ENCODE results near the gene PPP1R37. TPM values are rescaled to one million over a fixed set of nuclear protein-coding genes. Genes with fewer than 3 reads are reported as not detected.
A peak's percentile ranks its signal among the peaks of the same experiment; 100 is the strongest.

Gene PPP1R37
- total and polyA plus RNA-seq, 2 donors (not counting 1 experiment from before 2014, with no cell fraction given): 20.7 to 28.1 TPM

GRCh38 chr19:45112111-45112827 lies 19.3 kb downstream of the PPP1R37 start:
- no peak overlapping the region for H3K4me2 ChIP-seq (replicated peaks; ENCODE audit: low read depth, low read length, poor library complexity, severe bottlenecking)
- peaks cover 65% of the 10 kb centered on the region for H3K4me1 Mint-ChIP-seq
- H3K9ac ChIP-seq (ENCODE audit: low read length): no peak overlapping the region
- no peak overlapping the region for H3K27ac Mint-ChIP-seq
- H3K4me3 Mint-ChIP-seq: no peak overlapping the region
- intact Hi-C loops (cut with micrococcal nuclease): no loop called here
- CTCF ChIA-PET: interaction anchor here (0.6 to 3.5 kb wide), 3 partner anchors 9 to 25 kb away, joined by 3 to 14 read pairs (median 5); no protein-coding TSS in a partner anchor
- no peaks in the 10 kb centered on the region for H3K9me3 ChIP-seq (ENCODE audit: control extremely low read depth in 1 of 3, control insufficient read depth in 2 of 3, insufficient read depth in 1 of 3, low read length in 2 of 3)
- no peaks in the 10 kb centered on the region for H3K9me3 Mint-ChIP-seq (ENCODE audit: insufficient read depth)
- peaks cover 24 to 51% of the 10 kb centered on the region in 2 donors for H3K4me1 ChIP-seq (ENCODE audit: control insufficient read depth in 2 of 2, insufficient read depth in 2 of 2, low read length in 2 of 2)
- peaks cover 87% of the 10 kb centered on the region for H4K20me1 ChIP-seq (ENCODE audit: control insufficient read depth, insufficient read depth, low read length, poor library complexity, severe bottlenecking)
- no peaks in the 10 kb centered on the region for H3K27me3 Mint-ChIP-seq
- no peaks in the 10 kb centered on the region for H3K27me3 ChIP-seq (replicated peaks in 1 of 4; ENCODE audit: control extremely low read depth in 1 of 4, control insufficient read depth in 3 of 4, insufficient read depth in 4 of 4, low read length in 3 of 4)
- ATAC-seq (ENCODE audit: low read depth) (no peak), DNase-seq (no peak)
- peaks cover 98% of the 10 kb centered on the region for H3K79me2 ChIP-seq (ENCODE audit: control insufficient read depth, insufficient read depth, low read length)
- no peak overlapping the region for H2AFZ ChIP-seq (ENCODE audit: insufficient read depth, low read depth, low read length, poor library complexity, severe bottlenecking)
- POLR2A ChIA-PET: interaction anchor here (0.5 kb wide), 1 partner anchor 69 kb away, joined by 3 read pairs; no protein-coding TSS in a partner anchor
- 98% methylated on average over 10 of the region's 11 CpGs for WGBS (ENCODE audit: insufficient coverage)
- TF ChIP-seq EZH2 (IDR thresholded peaks at IDR 0.05; ENCODE audit: borderline replicate concordance, insufficient read depth, low read depth, low read length, poor library complexity, severe bottlenecking) (no peak), CTCF (IDR thresholded peaks at IDR 0.05) (no peak)
- no peak overlapping the region for H3K27ac ChIP-seq (ENCODE audit: low read length in 2 of 2)
- H3K4me3 ChIP-seq (ENCODE audit: control extremely low read depth in 1 of 5, extremely low read depth in 1 of 5, insufficient read depth in 1 of 5, low read depth in 2 of 5, low read length in 4 of 5): no peak overlapping the region
- no peaks in the 10 kb centered on the region for H3K36me3 ChIP-seq (replicated peaks in 1 of 2; ENCODE audit: control extremely low read depth in 1 of 2, control insufficient read depth in 1 of 2, extremely low read depth in 1 of 2, insufficient read depth in 2 of 2, low read length in 1 of 2)

GRCh38 chr19:45113628-45114027 lies 20.6 kb downstream of the PPP1R37 start:
- H3K27me3 ChIP-seq (replicated peaks in 1 of 4; ENCODE audit: control extremely low read depth in 1 of 4, control insufficient read depth in 3 of 4, insufficient read depth in 4 of 4, low read length in 3 of 4): no peaks in the 10 kb centered on the region
- Mint-ChIP-seq H3K27me3 (no peaks in the 10 kb centered on the region), H3K4me1 (peaks cover 66% of the 10 kb centered on the region), H3K27ac (no peak overlapping the region), H3K9me3 (ENCODE audit: insufficient read depth) (no peaks in the 10 kb centered on the region), H3K4me3 (no peak overlapping the region)
- TF ChIP-seq EZH2 (IDR thresholded peaks at IDR 0.05; ENCODE audit: borderline replicate concordance, insufficient read depth, low read depth, low read length, poor library complexity, severe bottlenecking) (no peak), CTCF (IDR thresholded peaks at IDR 0.05) (no peak)
- POLR2A ChIA-PET: no interaction called here
- H3K9me3 ChIP-seq (ENCODE audit: control extremely low read depth in 1 of 3, control insufficient read depth in 2 of 3, insufficient read depth in 1 of 3, low read length in 2 of 3): no peaks in the 10 kb centered on the region
- DNase-seq: no peak
- peaks cover 86% of the 10 kb centered on the region for H4K20me1 ChIP-seq (ENCODE audit: control insufficient read depth, insufficient read depth, low read length, poor library complexity, severe bottlenecking)
- peaks cover 28 to 55% of the 10 kb centered on the region in 2 donors for H3K4me1 ChIP-seq (ENCODE audit: control insufficient read depth in 2 of 2, insufficient read depth in 2 of 2, low read length in 2 of 2)
- no peak overlapping the region for H2AFZ ChIP-seq (ENCODE audit: insufficient read depth, low read depth, low read length, poor library complexity, severe bottlenecking)
- H3K4me2 ChIP-seq (replicated peaks; ENCODE audit: low read depth, low read length, poor library complexity, severe bottlenecking): peak overlapping the region; percentile 14
- intact Hi-C loops (cut with micrococcal nuclease): no loop called here
- peaks cover 96% of the 10 kb centered on the region for H3K79me2 ChIP-seq (ENCODE audit: control insufficient read depth, insufficient read depth, low read length)
- no peak overlapping the region for H3K27ac ChIP-seq (ENCODE audit: low read length in 2 of 2)
- no peak overlapping the region for H3K9ac ChIP-seq (ENCODE audit: low read length)
- WGBS (ENCODE audit: insufficient coverage): 48% methylated on average over 7 of the region's 9 CpGs
- CTCF ChIA-PET: interaction anchor here (1.4 to 3.5 kb wide), 2 partner anchors 10 to 12 kb away, joined by 5 to 14 read pairs; no protein-coding TSS in a partner anchor
- no peaks in the 10 kb centered on the region for H3K36me3 ChIP-seq (replicated peaks in 1 of 2; ENCODE audit: control extremely low read depth in 1 of 2, control insufficient read depth in 1 of 2, extremely low read depth in 1 of 2, insufficient read depth in 2 of 2, low read length in 1 of 2)
- ATAC-seq (ENCODE audit: low read depth): no peak
- no peak overlapping the region for H3K4me3 ChIP-seq (ENCODE audit: control extremely low read depth in 1 of 5, extremely low read depth in 1 of 5, insufficient read depth in 1 of 5, low read depth in 2 of 5, low read length in 4 of 5)
